NCI-H1694 treated with DMSO at 0.1 percent for 48 hours (cell line): ENCODE measurements around the gene LSM3.

Source experiments
- DNase-seq: peaks from one replicate; lab custom pipeline; 2025; lab: John Stamatoyannopoulos, UW

The LSM3 gene

GRCh38 chr3:14178247-14179113 is at the start of gene LSM3, which contains the start of gene XPC:
Gene LSM3, plus strand, starts transcription at chr3:14178817. Its CDS starts 44 bp downstream, at chr3:14178861.
Gene XPC, minus strand, starts transcription at chr3:14178601. Its CDS starts 33 bp downstream, at chr3:14178568.
- peak; percentile 88 for DNase-seq

DNA sequence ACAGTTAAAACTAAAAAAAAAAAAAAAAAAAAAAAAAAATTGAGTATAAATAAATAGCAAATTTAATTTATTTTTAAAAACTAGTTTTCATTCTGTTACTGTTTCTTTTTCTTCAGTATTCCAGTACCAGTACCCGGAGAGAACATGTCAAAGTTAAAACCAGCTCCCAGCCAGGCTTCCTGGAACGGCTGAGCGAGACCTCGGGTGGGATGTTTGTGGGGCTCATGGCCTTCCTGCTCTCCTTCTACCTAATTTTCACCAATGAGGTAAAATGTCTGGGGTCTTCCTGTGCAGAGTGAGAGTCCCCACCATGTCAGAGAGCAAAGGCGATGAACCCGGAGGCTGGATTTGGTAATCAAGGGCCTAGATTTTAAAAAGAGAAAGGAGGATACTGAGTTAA is 49.3 kb upstream of the LSM3 start:
- no peak for DNase-seq

- no peak for DNase-seq
Observed at GRCh38 chr3:14130230-14130629, 48.4 kb upstream of the LSM3 start.

- DNase-seq = no peak
Observed at GRCh38 chr3:14130707-14131106, 47.9 kb upstream of the LSM3 start.

- no peak for DNase-seq
Observed at GRCh38 chr3:14131134-14131533, 47.5 kb upstream of the LSM3 start.

GRCh38 chr3:14132120-14132519 is 46.5 kb upstream of the LSM3 start:
- no peak for DNase-seq

- no peak for DNase-seq
Observed at GRCh38 chr3:14132689-14133088, 45.9 kb upstream of the LSM3 start.

DNA sequence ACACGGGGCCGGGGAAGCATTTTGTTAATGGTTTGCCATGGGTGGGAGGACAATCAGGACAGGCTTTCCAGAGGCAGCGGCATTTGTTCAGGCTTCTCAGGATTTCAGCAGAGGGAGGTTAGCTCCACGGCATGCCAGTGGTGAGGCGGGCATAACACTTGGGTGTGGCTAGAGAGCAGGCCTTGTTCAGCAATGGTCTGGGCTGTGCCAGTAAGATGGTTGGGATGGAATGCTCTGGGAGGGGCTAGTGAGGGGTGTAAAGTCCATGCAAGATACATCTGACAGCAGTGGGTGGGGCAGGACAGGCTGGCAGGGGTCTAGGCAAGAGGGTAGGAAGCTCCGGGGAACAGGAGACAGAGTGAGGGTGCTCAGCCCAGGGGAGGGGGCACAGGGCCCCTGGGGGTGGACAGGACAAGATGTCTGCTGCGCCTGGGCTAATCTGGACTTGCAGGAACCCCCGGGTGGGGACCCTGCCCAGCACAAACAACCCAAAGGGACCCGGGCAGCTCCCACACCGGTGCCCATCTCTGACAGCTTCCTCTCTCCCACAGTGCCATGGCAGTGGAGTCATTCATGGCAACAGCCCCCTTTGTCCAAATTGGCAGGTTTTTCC is 45.3 kb upstream of the LSM3 start:
- DNase-seq = no peak

DNA sequence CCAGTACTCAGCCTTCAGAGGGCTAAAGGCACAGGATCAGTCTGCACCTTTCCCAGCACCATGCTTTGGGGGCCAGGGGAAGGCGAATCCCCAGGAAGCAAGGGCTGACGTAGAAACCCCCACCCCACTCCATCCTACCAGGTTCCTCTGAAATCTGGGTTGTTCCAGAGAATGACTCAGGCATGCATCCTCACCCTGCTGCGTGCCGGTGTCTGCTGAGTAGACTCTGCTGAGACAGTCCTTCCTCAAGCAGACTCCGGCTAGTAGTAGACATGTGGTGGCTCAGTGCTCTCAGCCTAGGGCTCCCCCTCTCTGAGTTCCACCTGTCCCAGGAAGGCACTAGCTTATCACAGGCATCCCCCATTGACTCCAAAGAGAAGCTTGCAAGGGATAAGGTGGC is 44.7 kb upstream of the LSM3 start:
- no peak for DNase-seq

DNA sequence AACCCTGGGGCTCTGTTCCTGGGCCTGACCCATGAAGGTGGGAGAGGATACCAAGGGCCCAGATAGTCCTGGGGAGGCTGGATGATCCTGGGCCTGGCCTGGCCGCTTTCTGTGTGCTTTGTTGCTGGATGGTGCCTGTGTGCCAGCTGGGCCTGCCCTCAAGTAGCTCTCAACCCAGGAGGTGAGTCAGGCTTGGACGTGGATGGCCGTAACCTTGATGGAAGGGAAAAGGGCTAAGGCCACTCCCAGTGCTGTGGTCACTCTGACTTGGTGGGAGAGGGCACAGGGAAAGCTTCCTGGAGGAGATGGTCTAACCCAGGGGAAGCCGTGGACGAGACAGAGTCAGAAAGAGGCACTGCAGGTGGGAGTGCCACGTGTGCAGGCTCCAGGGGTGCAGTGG is 44.3 kb upstream of the LSM3 start:
- no peak for DNase-seq

- DNase-seq = no peak
Observed at GRCh38 chr3:14135581-14135980, 43.0 kb upstream of the LSM3 start.

DNA sequence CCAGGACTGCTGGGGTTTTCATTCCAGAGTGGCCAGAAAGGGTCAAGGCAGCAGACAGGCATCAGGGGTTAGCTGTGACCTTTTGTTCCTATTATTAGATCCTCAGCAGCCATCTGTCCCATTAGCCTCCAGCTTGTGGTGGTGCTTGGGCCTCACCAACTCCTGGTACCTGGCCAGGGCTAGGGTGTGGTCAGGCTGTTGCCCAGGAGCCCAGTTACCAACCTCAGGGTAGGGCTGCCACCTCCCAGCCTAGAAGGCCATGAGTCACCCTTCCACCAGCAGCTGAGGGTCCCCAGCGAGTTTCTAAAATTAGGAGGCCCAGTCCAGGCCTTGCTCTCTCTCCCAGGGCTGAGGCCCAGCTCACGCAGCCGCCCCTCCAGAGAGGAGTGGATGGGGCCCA is 41.6 kb upstream of the LSM3 start:
- no peak for DNase-seq

- DNase-seq = no peak
Observed at GRCh38 chr3:14137445-14137844, 41.2 kb upstream of the LSM3 start.

- DNase-seq = no peak
Observed at GRCh38 chr3:14138109-14138877, 40.3 kb upstream of the LSM3 start.

DNA sequence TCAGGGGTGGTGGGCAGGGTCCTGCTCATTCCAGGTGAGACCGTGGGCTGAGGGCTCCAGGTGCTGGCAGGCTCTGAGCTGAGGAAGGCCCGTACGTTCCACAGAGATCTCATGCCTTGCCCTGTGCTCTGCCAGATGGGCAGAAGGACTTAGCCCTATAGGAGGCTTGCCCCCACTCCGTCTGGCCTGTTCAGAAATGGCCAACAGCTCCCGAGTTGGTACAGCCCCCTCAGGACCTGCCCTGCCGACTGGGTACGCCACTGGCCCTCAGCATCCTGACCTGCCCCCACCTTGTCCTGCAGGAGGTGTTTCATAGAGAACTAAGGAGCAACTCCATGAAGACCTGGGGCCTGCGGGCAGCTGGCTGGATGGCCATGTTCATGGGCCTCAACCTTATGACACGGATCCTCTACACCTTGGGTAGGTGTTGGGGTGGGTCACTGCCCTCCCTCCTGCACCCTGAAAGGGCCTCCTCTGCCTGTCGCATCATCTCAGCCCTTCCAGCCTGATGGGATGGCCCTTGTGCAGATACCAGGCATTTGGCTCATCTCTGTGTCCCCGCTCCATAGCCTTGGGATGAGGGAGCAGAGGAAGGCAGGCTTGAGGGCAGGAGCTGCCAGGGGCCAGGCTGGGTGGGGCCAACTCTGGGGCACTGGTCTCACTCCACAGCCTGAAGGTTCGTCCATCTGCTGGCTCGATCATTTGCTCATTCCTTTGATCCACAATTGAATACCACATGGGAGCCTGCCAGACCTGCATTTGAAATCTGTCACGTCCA is 39.5 kb upstream of the LSM3 start:
- no peak for DNase-seq

GRCh38 chr3:14139771-14140170 is 38.8 kb upstream of the LSM3 start:
- DNase-seq = no peak

DNA sequence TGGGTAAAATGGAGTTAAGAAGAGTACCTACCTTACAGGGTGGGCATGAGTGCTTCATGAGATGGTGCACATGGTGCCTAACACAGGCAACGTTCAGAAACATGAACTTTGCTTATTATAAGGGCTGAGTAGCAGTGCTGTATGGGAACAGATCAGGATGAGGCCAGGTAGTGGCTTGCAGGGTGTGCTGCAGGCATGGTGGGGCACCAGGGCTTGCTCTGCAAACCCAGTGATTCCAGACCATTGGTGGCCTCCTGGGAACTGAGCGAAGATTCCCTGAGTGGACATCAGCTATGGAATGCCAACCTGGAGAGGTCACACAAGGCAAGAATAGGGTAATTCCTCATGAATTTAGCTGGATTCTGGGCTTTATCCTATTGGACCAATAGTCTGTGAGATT is 37.9 kb upstream of the LSM3 start:
- DNase-seq = no peak

- no peak for DNase-seq
Observed at GRCh38 chr3:14141144-14141543, 37.5 kb upstream of the LSM3 start.

DNA sequence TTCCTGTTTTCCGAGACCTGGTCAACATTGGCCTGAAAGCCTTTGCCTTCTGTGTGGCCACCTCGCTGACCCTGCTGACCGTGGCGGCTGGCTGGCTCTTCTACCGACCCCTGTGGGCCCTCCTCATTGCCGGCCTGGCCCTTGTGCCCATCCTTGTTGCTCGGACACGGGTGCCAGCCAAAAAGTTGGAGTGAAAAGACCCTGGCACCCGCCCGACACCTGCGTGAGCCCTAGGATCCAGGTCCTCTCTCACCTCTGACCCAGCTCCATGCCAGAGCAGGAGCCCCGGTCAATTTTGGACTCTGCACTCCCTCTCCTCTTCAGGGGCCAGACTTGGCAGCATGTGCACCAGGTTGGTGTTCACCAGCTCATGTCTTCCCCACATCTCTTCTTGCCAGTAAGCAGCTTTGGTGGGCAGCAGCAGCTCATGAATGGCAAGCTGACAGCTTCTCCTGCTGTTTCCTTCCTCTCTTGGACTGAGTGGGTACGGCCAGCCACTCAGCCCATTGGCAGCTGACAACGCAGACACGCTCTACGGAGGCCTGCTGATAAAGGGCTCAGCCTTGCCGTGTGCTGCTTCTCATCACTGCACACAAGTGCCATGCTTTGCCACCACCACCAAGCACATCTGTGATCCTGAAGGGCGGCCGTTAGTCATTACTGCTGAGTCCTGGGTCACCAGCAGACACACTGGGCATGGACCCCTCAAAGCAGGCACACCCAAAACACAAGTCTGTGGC is 36.8 kb upstream of the LSM3 start:
- DNase-seq = no peak

GRCh38 chr3:14142567-14143270 is 35.9 kb upstream of the LSM3 start:
- DNase-seq = no peak
